Heart left ventricle (tissue), 13 donors: ENCODE measurements around the gene SOCS6.

Source experiments
- CTCF ChIP-seq, 12 donors: fragments of 200-600 bp; sonication (generic) in 4 of 12; IDR thresholded peaks; one replicate each; pipeline versions ENCODE4 v1.5.0 to v1.8.0; 2018 to 2022; ENCODE audit warnings: antibody characterized with exemption in 12 of 12, mild to moderate bottlenecking in 5 of 12
- POLR2A ChIP-seq, 2 donors: fragments of 450-650 bp; IDR thresholded peaks; one replicate each; pipeline ENCODE4 v1.6.1; 2017; ENCODE audit warnings: antibody characterized with exemption in 2 of 2, mild to moderate bottlenecking in 2 of 2, moderate library complexity in 2 of 2
- donor health status: ischemic (EF 13 %, LVEDD 7.1; RV severe dilation, severe dysfunction).
- donor health status: DM: no; HTN: yes; CAD: no.
- donor health status: DM: no; HTN: no; CAD: no.
- donor health status: ischemic (EF 25% LVEDD 6.9; RV normal size, moderate dysfunction).
- donor health status: ischemic (EF 25% LVEDD 5.7; RV mildly dilated, moderate dysfunction).
- donor health status: ischemic (EF 35%, LVEDD 5.7; RV mildly dilated, moderate dysfunction).
- donor health status: nonischemic (EF 11% LVEDD 7.7; RV severe dilation, severe dysfunction).
- donor health status: DM: yes; HTN: yes; CAD: no.
- donor health status: PGD.
- donor health status: ischemic (EF 29% LVEDD 5.4; RV normal size, mild dysfunction).
- donor health status: nonischemic (EF 23%, LVEDD 6.1; RV moderate dilation, normal function).

- TF ChIP-seq CTCF (IDR thresholded peaks at IDR 0.05) (no peak), POLR2A (IDR thresholded peaks at IDR 0.05) (no peak)
Observed at GRCh38 chr18:70291295-70291574, 2.4 kb downstream of the SOCS6 start.
